Prostate gland (tissue), 1 donor: Measurements from ENCODE around the gene NOS1AP.

Source experiments
- POLR2A ChIP-seq: fragments of 450-650 bp; IDR thresholded peaks from one replicate; pipeline ENCODE4 v1.6.1; 2016; ENCODE audit warnings: antibody characterized with exemption, mild to moderate bottlenecking
- POLR2AphosphoS5 ChIP-seq: sonication (generic); formaldehyde crosslinking; IDR thresholded peaks from one replicate; pipeline ENCODE4 v1.6.1; 2017; ENCODE audit warnings: antibody characterized with exemption

- TF ChIP-seq POLR2A (no peak), POLR2AphosphoS5 (no peak)
Measured at GRCh38 chr1:162385702-162386101, 316.2 kb downstream of the NOS1AP start.
